GM12872 (cell line): ENCODE results near the gene GSC2.

Experiments used
- CTCF ChIP-seq: IDR thresholded peaks from 3 replicates; pipeline ENCODE4 v1.5.1; 2011; ENCODE audit warnings: low read depth, mild to moderate bottlenecking, low read length, moderate library complexity; ENCODE audit not compliant: insufficient read depth

Gene GSC2

GRCh38 chr22:19149991-19150390 lies at the start of gene GSC2:
Gene GSC2 (minus strand): TSS chr22:19150292. CDS start chr22:19150283, 9 bp downstream.
- TF ChIP-seq CTCF, result no peak

- no peak for TF ChIP-seq CTCF
These were observed 49.4 kb upstream of the GSC2 start for GRCh38 chr22:19199479-19199878.

GRCh38 chr22:19197997-19198865 lies 48.1 kb upstream of the GSC2 start:
- no peak for TF ChIP-seq CTCF

- no peak for TF ChIP-seq CTCF
These were observed 46.9 kb upstream of the GSC2 start for GRCh38 chr22:19196841-19197612.

- no peak for TF ChIP-seq CTCF
These were observed 46.0 kb upstream of the GSC2 start for GRCh38 chr22:19195796-19196731.

- no peak for TF ChIP-seq CTCF
These were observed 44.9 kb upstream of the GSC2 start for GRCh38 chr22:19194766-19195536.
